H9 (cell line): ENCODE data around the gene VSX1. TPM values are rescaled to one million over a fixed set of nuclear protein-coding genes. Genes with fewer than 3 reads are reported as not detected.
A peak's percentile ranks its signal among the peaks of the same experiment; 100 is the strongest.

Experiments
- DNase-seq: peaks from one replicate; pipeline ENCODE4 v3.0.0-alpha.2; 2017
- H2AFZ ChIP-seq: one replicate; pipeline ENCODE4 v1.6.1; 2013; ENCODE audit warnings: mild to moderate bottlenecking, low read length, control low read depth, moderate library complexity
- H2AK5ac ChIP-seq: 2 replicates; pipeline ENCODE4 v1.6.1; 2013; ENCODE audit warnings: low read length, control low read depth, mixed read lengths; ENCODE audit not compliant: insufficient read length
- H2BK120ac ChIP-seq: one replicate; pipeline ENCODE4 v1.6.1; 2013; ENCODE audit warnings: low read depth, mild to moderate bottlenecking, low read length, control low read depth, inconsistent platforms; ENCODE audit not compliant: poor library complexity, severe bottlenecking
- H2BK12ac ChIP-seq: 2 replicates; pipeline ENCODE4 v1.6.1; 2013; ENCODE audit warnings: low read length, control low read depth, mixed read lengths, low read depth; ENCODE audit not compliant: insufficient read length
- H2BK15ac ChIP-seq: 2 replicates; pipeline ENCODE4 v1.6.1; 2013; ENCODE audit warnings: low read depth, low read length, control low read depth
- H2BK20ac ChIP-seq: one replicate; pipeline ENCODE4 v1.6.1; 2013; ENCODE audit warnings: low read depth, mild to moderate bottlenecking, low read length, control low read depth, inconsistent platforms; ENCODE audit not compliant: poor library complexity, severe bottlenecking
- H2BK5ac ChIP-seq: 2 replicates; pipeline ENCODE4 v1.6.1; 2013; ENCODE audit warnings: low read length, control low read depth, mixed read lengths; ENCODE audit not compliant: insufficient read length
- H3K14ac ChIP-seq: 2 replicates; pipeline ENCODE4 v1.6.1; 2013; ENCODE audit warnings: low read length, control low read depth; ENCODE audit not compliant: insufficient read depth
- H3K18ac ChIP-seq: 2 replicates; pipeline ENCODE4 v1.6.1; 2013; ENCODE audit warnings: low read depth, mild to moderate bottlenecking, mixed read lengths, low read length, control low read depth; ENCODE audit not compliant: insufficient read length
- H3K23ac ChIP-seq: 2 replicates; pipeline ENCODE4 v1.6.1; 2013; ENCODE audit warnings: low read length, control low read depth, mixed read lengths, low read depth; ENCODE audit not compliant: insufficient read length
- H3K23me2 ChIP-seq: 2 replicates; pipeline ENCODE4 v1.6.1; 2013; ENCODE audit warnings: low read depth, mild to moderate bottlenecking, mixed read lengths, low read length, control low read depth; ENCODE audit not compliant: insufficient read length, poor library complexity, severe bottlenecking
- H3K27ac ChIP-seq: 2 replicates; pipeline ENCODE4 v1.5.1; 2013; ENCODE audit warnings: low read length, control low read depth, mixed read lengths, low read depth; ENCODE audit not compliant: insufficient read length
- H3K27me3 ChIP-seq: 2 replicates; pipeline ENCODE4 v1.6.1; 2013; ENCODE audit warnings: low read length, control low read depth, inconsistent platforms; ENCODE audit not compliant: insufficient read depth
- H3K4ac ChIP-seq: 2 replicates; pipeline ENCODE4 v1.6.1; 2013; ENCODE audit warnings: low read depth, mild to moderate bottlenecking, control low read depth, inconsistent platforms, low read length, moderate library complexity
- H3K4me1 ChIP-seq: 2 replicates; pipeline ENCODE4 v1.6.1; 2013; ENCODE audit warnings: low read length, control low read depth, inconsistent platforms; ENCODE audit not compliant: insufficient read depth
- H3K4me2 ChIP-seq: 2 replicates; pipeline ENCODE4 v1.6.1; 2013; ENCODE audit warnings: low read length, control low read depth, mixed read lengths; ENCODE audit not compliant: insufficient read length, insufficient read depth
- H3K56ac ChIP-seq: 2 replicates; pipeline ENCODE4 v1.6.1; 2013; ENCODE audit warnings: low read depth, mild to moderate bottlenecking, mixed read lengths, low read length, control low read depth; ENCODE audit not compliant: insufficient read length
- H3K79me1 ChIP-seq: 2 replicates; pipeline ENCODE4 v1.6.1; 2013; ENCODE audit warnings: low read depth, mild to moderate bottlenecking, moderate library complexity, low read length, control low read depth, inconsistent platforms; ENCODE audit not compliant: insufficient read depth, poor library complexity, severe bottlenecking
- H3K79me2 ChIP-seq: 2 replicates; pipeline ENCODE4 v1.6.1; 2013; ENCODE audit warnings: low read length, control low read depth, inconsistent platforms; ENCODE audit not compliant: insufficient read depth
- H3K9ac ChIP-seq: 2 replicates; pipeline ENCODE4 v1.6.1; 2013; ENCODE audit warnings: low read length, control low read depth, mixed read lengths; ENCODE audit not compliant: insufficient read length; ENCODE audit errors: extremely low read depth
- H3K9me3 ChIP-seq: one replicate; pipeline ENCODE4 v1.6.1; 2013; ENCODE audit warnings: low read depth, low read length, inconsistent platforms; ENCODE audit not compliant: control insufficient read depth
- H3T11ph ChIP-seq: one replicate; pipeline ENCODE4 v1.6.1; 2013; ENCODE audit warnings: mild to moderate bottlenecking, low read length, control low read depth, inconsistent platforms
- H4K20me1 ChIP-seq: one replicate; pipeline ENCODE4 v1.6.1; 2013; ENCODE audit not compliant: control insufficient read depth, insufficient read length, insufficient read depth
- H4K5ac ChIP-seq: 2 replicates; pipeline ENCODE4 v1.6.1; 2013; ENCODE audit warnings: low read depth, mild to moderate bottlenecking, mixed read lengths, low read length, control low read depth; ENCODE audit not compliant: insufficient read length
- H4K8ac ChIP-seq: replicated peaks from 2 replicates; pipeline ENCODE4 v1.6.1; 2013; ENCODE audit warnings: low read length, control low read depth, mixed read lengths, low read depth; ENCODE audit not compliant: insufficient read length
- H4K91ac ChIP-seq: 2 replicates; pipeline ENCODE4 v1.6.1; 2013; ENCODE audit warnings: low read depth, mild to moderate bottlenecking, moderate library complexity, mixed read lengths, low read length, control low read depth; ENCODE audit not compliant: insufficient read length
- H3K27ac Mint-ChIP-seq, 3 experiments: 2 replicates in 2 of 3; 3 replicates in 1 of 3; pipeline ENCODE4 v1.8.0; 2020 to 2021; ENCODE audit warnings: mixed read lengths in 3 of 3, mild to moderate bottlenecking in 1 of 3, moderate library complexity in 1 of 3
- H3K27me3 Mint-ChIP-seq: 2 replicates; pipeline ENCODE4 v1.8.0; 2021; ENCODE audit warnings: low read depth, mild to moderate bottlenecking, moderate library complexity, mixed read lengths
- H3K36me3 Mint-ChIP-seq, 3 experiments: 2 replicates in 2 of 3; 3 replicates in 1 of 3; pipeline ENCODE4 v1.8.0; 2020 to 2021; ENCODE audit warnings: low read depth in 3 of 3, mixed read lengths in 3 of 3; ENCODE audit not compliant: insufficient read depth in 1 of 3
- H3K4me1 Mint-ChIP-seq, 2 experiments: 2 replicates each; pipeline ENCODE4 v1.8.0; 2020; ENCODE audit warnings: mixed read lengths in 2 of 2
- H3K4me3 Mint-ChIP-seq, 2 experiments: 2 replicates in 1 of 2; 3 replicates in 1 of 2; pipeline ENCODE4 v1.8.0; 2020 to 2021; ENCODE audit warnings: mild to moderate bottlenecking in 2 of 2, mixed read lengths in 2 of 2, moderate library complexity in 1 of 2
- H3K9me3 Mint-ChIP-seq, 2 experiments: 2 replicates in 1 of 2; 3 replicates in 1 of 2; pipeline ENCODE4 v1.8.0; 2020; ENCODE audit warnings: mild to moderate bottlenecking in 2 of 2, mixed read lengths in 2 of 2, moderate library complexity in 1 of 2
- CTCF ChIP-seq: fragments of 200-600 bp; sonication (generic); conservative IDR thresholded peaks from 3 replicates; pipeline ENCODE4 v1.8.0; 2021; ENCODE audit warnings: antibody characterized with exemption, mild to moderate bottlenecking
- WGBS: extraction: QIAGEN DNeasy Blood & Tissue Kit; methylation state at CpG from one replicate; pipeline ENCODE4 v1.1.7; 2013; ENCODE audit warnings: missing lambda C conversion rate, low lambda C conversion rate, mixed read lengths; ENCODE audit not compliant: insufficient read length; ENCODE audit errors: extremely low coverage; 5-methylcytosine and 5-hydroxymethylcytosine counted together
- total RNA-seq: library from RNA; stranded (reverse); gene quantifications from 2 replicates; pipeline ENCODE4 v1.2.1, GENCODE V29; 2021

VSX1 gene
- total RNA-seq, 1 experiment from 2014 or later = not detected

- Histone ChIP-seq H3K9me3 (no peaks in the 10 kb centered on the region), H3K14ac (no peak within 1 kb of the TSS; the same call in 1 of the 2 replicates), H3K4ac (no peak within 1 kb of the TSS), H3K4me2 (peak within 1 kb of the TSS; percentile 69), H3K27ac (no peak within 1 kb of the TSS), H2BK120ac (no peak within 1 kb of the TSS), H3K23me2 (peaks cover 21% of the 10 kb centered on the region), H3K9ac (no peak within 1 kb of the TSS), H4K20me1 (no peaks in the 10 kb centered on the region), H3K56ac (no peak within 1 kb of the TSS), H4K5ac (no peak within 1 kb of the TSS), H2AK5ac (no peak within 1 kb of the TSS), H2BK12ac (no peak within 1 kb of the TSS), H4K8ac (no peak within 1 kb of the TSS), H3K79me1 (no peaks in the 10 kb centered on the region), H3K79me2 (no peaks in the 10 kb centered on the region), H3K18ac (no peak within 1 kb of the TSS), H4K91ac (no peak within 1 kb of the TSS), H3K4me1 (no peaks in the 10 kb centered on the region), H3K27me3 (peaks cover 45% of the 10 kb centered on the region; the same call in 1 of the 2 replicates), H2BK5ac (no peak within 1 kb of the TSS), H2BK20ac (no peak within 1 kb of the TSS), H3K23ac (no peak within 1 kb of the TSS), H2AFZ (no peak within 1 kb of the TSS), H3T11ph (no peak within 1 kb of the TSS), H2BK15ac (no peak within 1 kb of the TSS)
- no peaks in the 10 kb centered on the region; a peak in 1 of 5 replicates for H3K9me3 Mint-ChIP-seq
- H3K4me1 Mint-ChIP-seq = peaks cover 7 to 11% of the 10 kb centered on the region in 2 experiments; a peak in 3 of 4 replicates
- peaks cover 97% of the 10 kb centered on the region for H3K27me3 Mint-ChIP-seq
- no peak for TF ChIP-seq CTCF
- no CpG with 5 or more reads among the region's 56 CpGs for WGBS
- no peak within 1 kb of the TSS for H3K27ac Mint-ChIP-seq
- no peaks in the 10 kb centered on the region for H3K36me3 Mint-ChIP-seq
- peak; percentile 56 for DNase-seq
- H3K4me3 Mint-ChIP-seq = peak within 1 kb of the TSS; percentile 57 to 75
Observed at GRCh38 chr20:25058051-25058846, 23.7 kb downstream of the VSX1 start, which contains the start of gene ACSS1. ACSS1 (minus strand) TSS chr20:25058139; CDS start chr20:25058102, 37 bp downstream.
